K562 (cell line): ENCODE results near the gene SRSF5. TPM values are rescaled to one million over a fixed set of nuclear protein-coding genes. Genes with fewer than 3 reads are reported as not detected.

ENCODE experiments used
- ATF3 ChIP-seq, 2 experiments: fragments of 450-650 bp in 1 of 2; sonication (generic) in 1 of 2; formaldehyde crosslinking in 1 of 2; IDR thresholded peaks in 1 of 2; conservative IDR thresholded peaks in 1 of 2; 2 replicates each; pipeline versions ENCODE4 v1.6.1 to v1.8.1; 2016 to 2023; ENCODE audit warnings: mild to moderate bottlenecking in 2 of 2, moderate library complexity in 2 of 2, inconsistent platforms in 1 of 2, missing genetic modification reagents in 1 of 2
- BCLAF1 ChIP-seq, 2 experiments: fragments of 450-650 bp in 1 of 2; IDR thresholded peaks; 2 replicates each; pipeline ENCODE4 v1.6.1; 2011 to 2017; ENCODE audit warnings: low read depth in 2 of 2, antibody characterized with exemption in 1 of 2, borderline replicate concordance in 1 of 2, low read length in 1 of 2, mild to moderate bottlenecking in 1 of 2, mixed read lengths in 1 of 2; ENCODE audit not compliant: control insufficient read depth in 1 of 2
- E2F4 ChIP-seq: sonication (generic); formaldehyde crosslinking; IDR thresholded peaks from 2 replicates; pipeline ENCODE4 v1.8.0; 2022; ENCODE audit warnings: mild to moderate bottlenecking, low read depth, missing genetic modification reagents
- E2F5 ChIP-seq: sonication (generic); formaldehyde crosslinking; IDR thresholded peaks from 2 replicates; pipeline ENCODE4 v1.8.0; 2022; ENCODE audit warnings: mild to moderate bottlenecking, missing genetic modification reagents
- HNRNPK ChIP-seq: fragments of 200-400 bp; formaldehyde crosslinking; IDR thresholded peaks from one replicate; pipeline ENCODE4 v1.6.1; 2018; ENCODE audit warnings: mild to moderate bottlenecking, low read depth, low read length; ENCODE audit not compliant: poor library complexity, severe bottlenecking
- KDM5B ChIP-seq: fragments of 200-600 bp; sonication (generic); IDR thresholded peaks from 2 replicates; pipeline ENCODE4 v1.6.1; 2012; ENCODE audit warnings: low read depth, mild to moderate bottlenecking, moderate library complexity, low read length, control low read depth, inconsistent platforms; ENCODE audit not compliant: insufficient replicate concordance
- LCOR ChIP-seq: sonication (generic); formaldehyde crosslinking; IDR thresholded peaks from 2 replicates; pipeline ENCODE4 v1.8.0; 2022; ENCODE audit warnings: mild to moderate bottlenecking, missing genetic modification reagents
- NONO ChIP-seq, 2 experiments: fragments of 200-400 bp in 1 of 2; fragments of 450-650 bp in 1 of 2; formaldehyde crosslinking in 1 of 2; IDR thresholded peaks; 2 replicates each; pipeline ENCODE4 v1.6.1; 2017; ENCODE audit warnings: low read depth in 2 of 2, mild to moderate bottlenecking in 2 of 2, moderate library complexity in 2 of 2, low read length in 1 of 2
- POLR2AphosphoS5 ChIP-seq: IDR thresholded peaks from 2 replicates; pipeline ENCODE4 v1.6.1; 2011; ENCODE audit warnings: mild to moderate bottlenecking, low read depth, low read length, moderate library complexity; ENCODE audit not compliant: control insufficient read depth, insufficient read depth
- RBFOX2 ChIP-seq: fragments of 200-400 bp; formaldehyde crosslinking; IDR thresholded peaks from 2 replicates; pipeline ENCODE4 v1.6.1; 2017; ENCODE audit warnings: low read depth, mild to moderate bottlenecking, low read length, moderate library complexity
- SMARCE1 ChIP-seq: fragments of 450-650 bp; IDR thresholded peaks from 2 replicates; pipeline ENCODE4 v1.7.1; 2016; ENCODE audit warnings: mild to moderate bottlenecking
- TFAP4 ChIP-seq: sonication (generic); formaldehyde crosslinking; IDR thresholded peaks from 2 replicates; pipeline ENCODE4 v1.8.0; 2022; ENCODE audit warnings: missing genetic modification reagents, mild to moderate bottlenecking, moderate library complexity, borderline replicate concordance
- ZNF507 ChIP-seq: conservative IDR thresholded peaks from 2 replicates; pipeline ENCODE4 v1.6.1; 2017; ENCODE audit warnings: missing genetic modification characterization, missing compliant biosample characterization
- ZNF511 ChIP-seq: sonication (generic); formaldehyde crosslinking; IDR thresholded peaks from 2 replicates; pipeline ENCODE4 v1.8.0; 2022; ENCODE audit warnings: mild to moderate bottlenecking, missing genetic modification reagents
- ZNF764 ChIP-seq: fragments of 250-450 bp; sonication (Bioruptor Pico); IDR thresholded peaks from 2 replicates; pipeline ENCODE4 v1.4.0; 2020; ENCODE audit warnings: low read depth, mild to moderate bottlenecking, moderate library complexity
- polyA plus RNA-seq, 8 experiments: library from polyadenylated mRNA; depleted of rRNA in 4 of 8; stranded (reverse) in 5 of 8; unstranded in 3 of 8; fragments of >200 nt; fragmentation: Nextera tagmentation in 2 of 8; fragmentation: Illumina TruSeq in 1 of 8; extraction: Ambion mirVana in 2 of 8; extraction: Trizol in 1 of 8; gene quantifications; 2 replicates each; pipeline versions ENCODE4 v1.2.1 to v1.2.3, GENCODE V29; 2011 to 2014; ENCODE audit warnings: inconsistent platforms in 1 of 8, missing spikeins in 1 of 8
- total RNA-seq, 7 experiments: library from RNA; depleted of rRNA in 6 of 7; stranded (reverse); fragments of >200 nt in 6 of 7; fragmentation: Illumina TruSeq in 2 of 7; extraction: Trizol in 2 of 7; gene quantifications; 2 replicates each; pipeline versions ENCODE4 v1.2.1 to v1.2.3, GENCODE V29; 2011 to 2021; ENCODE audit warnings: low replicate concordance in 1 of 7

Gene SRSF5
- total and polyA plus RNA-seq, 9 of the 15 experiments (the other 6 are each of a cell fraction or from before 2014, with no cell fraction given) = 108 to 460 (median 212) TPM

GRCh38 chr14:69767369-69767999 is 542 bp downstream of the SRSF5 start (continued):
- TF ChIP-seq E2F5 (CRISPR knock-in tag) (peak; percentile 61; the same call in 1 of the 2 replicates), ATF3 (IDR thresholded peaks at IDR 0.05) (no peak), ATF3 (CRISPR knock-in tag; conservative IDR thresholded peaks at IDR 0.05) (no peak), POLR2AphosphoS5 (peak; percentile 60; the same call in 1 of the 2 replicates), ZNF507 (tag) (no peak), SMARCE1 (no peak), ZNF764 (CRISPR knock-in tag) (no peak), RBFOX2 (peak; percentile 99), LCOR (no peak), ZNF511 (CRISPR knock-in tag) (peak; percentile 11; the same call in 1 of the 2 replicates), KDM5B (peak; percentile 56), TFAP4 (CRISPR knock-in tag) (0 out of 2 replicates have a peak, but pooled peaks have one; percentile 19), NONO (IDR thresholded peaks at IDR 0.05; ENCODE audit: low read depth in 2 of 2, low read length in 1 of 2) (peak in 1 of 2 experiments; percentile 79; a peak in 2 of 4 replicates), HNRNPK (peak; percentile 49), BCLAF1 (IDR thresholded peaks at IDR 0.05; ENCODE audit: borderline replicate concordance in 1 of 2, control insufficient read depth in 1 of 2, low read depth in 2 of 2, low read length in 1 of 2) (no peak), E2F4 (CRISPR knock-in tag) (0 out of 2 replicates have a peak, but pooled peaks have one; percentile 16)
